ENCODE results near the gene DUS2. TPM values are rescaled to one million over a fixed set of nuclear protein-coding genes. Genes with fewer than 3 reads are reported as not detected.

Gene DUS2
- total RNA-seq, 4 donors from 2014 or later = 9.2 to 13.1 (median 11.2) TPM

- H3K4me1 ChIP-seq = peaks cover 8 to 37% (median 15%) of the 10 kb centered on the region in 4 donors
- DNase-seq = no peak
- 81% methylated on average over 5 to 14 of the region's 14 CpGs for WGBS, 2 donors (ENCODE audit: low coverage in 1 of 2)
- TF ChIP-seq EP300 (IDR thresholded peaks at IDR 0.05; ENCODE audit: low read depth) (no peak), POLR2AphosphoS5 (IDR thresholded peaks at IDR 0.05) (no peak), CTCF (IDR thresholded peaks at IDR 0.05) (no peak), POLR2A (IDR thresholded peaks at IDR 0.05) (no peak)
- H3K4me3 ChIP-seq = no peak overlapping the region
- no peaks in the 10 kb centered on the region for H3K27me3 ChIP-seq
- in situ Hi-C loops (cut with MboI; ENCODE audit: low pct_ligation_motif_present in 1 of 4, low pct_unique_long_range_greater_than_20kb in 1 of 4, low sequenced_read_pairs in 3 of 4) = loop anchor here in 1 of 4 donors (10.0 kb wide), 1 partner anchor 154 kb away; no protein-coding TSS in a partner anchor
- H3K36me3 ChIP-seq = peaks cover 0 to 4% (median 0%) of the 10 kb centered on the region in 4 donors
- no peaks in the 10 kb centered on the region for H3K9me3 ChIP-seq
- H3K27ac ChIP-seq = no peak overlapping the region
- intact Hi-C loops (cut with DNase I; ENCODE audit: low total_unique reads) = no loop called here
These were observed 47.9 kb downstream of the DUS2 start for GRCh38 chr16:68070806-68071517.

- Histone ChIP-seq H3K4me3 (no peak overlapping the region), H3K27ac (no peak overlapping the region), H3K9me3 (no peaks in the 10 kb centered on the region), H3K36me3 (peaks cover 0 to 7% (median 0%) of the 10 kb centered on the region in 4 donors), H3K27me3 (no peaks in the 10 kb centered on the region), H3K4me1 (peaks cover 8 to 37% (median 15%) of the 10 kb centered on the region in 4 donors)
- TF ChIP-seq POLR2A (IDR thresholded peaks at IDR 0.05) (no peak), POLR2AphosphoS5 (IDR thresholded peaks at IDR 0.05) (no peak)
- 83% methylated on average over 1 of the region's 1 CpG; no CpG with 5 or more reads in 1 of the 2 donors for WGBS, 2 donors (ENCODE audit: low coverage in 1 of 2)
- intact Hi-C loops (cut with DNase I; ENCODE audit: low total_unique reads) (no loop called here), in situ Hi-C loops (cut with MboI; ENCODE audit: low pct_ligation_motif_present in 1 of 4, low pct_unique_long_range_greater_than_20kb in 1 of 4, low sequenced_read_pairs in 3 of 4) (loop anchor here in 1 of 4 donors (10.0 kb wide), 1 partner anchor 153 kb away; no protein-coding TSS in a partner anchor)
- no peak for DNase-seq
These were observed 48.4 kb downstream of the DUS2 start for GRCh38 chr16:68071518-68071901.

GRCh38 chr16:68072038-68072695 is 49.1 kb downstream of the DUS2 start:
- H3K9me3 ChIP-seq = no peaks in the 10 kb centered on the region

More at GRCh38 chr16:68072038-68072695, 49.1 kb downstream of the DUS2 start:
- Histone ChIP-seq H3K4me1 (peaks cover 8 to 37% (median 15%) of the 10 kb centered on the region in 4 donors), H3K27me3 (no peaks in the 10 kb centered on the region), H3K36me3 (peaks cover 0 to 8% (median 0%) of the 10 kb centered on the region in 4 donors), H3K27ac (peak overlapping the region in 2 of 4 donors; percentile 0 to 15), H3K4me3 (no peak overlapping the region)
- 64% methylated on average over 9 of the region's 9 CpGs; no CpG with 5 or more reads in 1 of the 2 donors for WGBS, 2 donors (ENCODE audit: low coverage in 1 of 2)
- intact Hi-C loops (cut with DNase I; ENCODE audit: low total_unique reads) = no loop called here
- in situ Hi-C loops (cut with MboI; ENCODE audit: low pct_ligation_motif_present in 1 of 4, low pct_unique_long_range_greater_than_20kb in 1 of 4, low sequenced_read_pairs in 3 of 4) = loop anchor here in 1 of 4 donors (10.0 kb wide), 1 partner anchor 153 kb away; no protein-coding TSS in a partner anchor
- TF ChIP-seq POLR2AphosphoS5 (IDR thresholded peaks at IDR 0.05) (peak in 1 of 3 donors; percentile 25), CTCF (IDR thresholded peaks at IDR 0.05) (no peak), EP300 (IDR thresholded peaks at IDR 0.05; ENCODE audit: low read depth) (no peak), POLR2A (IDR thresholded peaks at IDR 0.05) (no peak)
- DNase-seq = peak; percentile 66
